EH (cell line): ENCODE data around the gene GPR87.

Experiments
- DNase-seq: peaks from one replicate; pipeline ENCODE4 v3.0.0-alpha.2; 2015; ENCODE audit warnings: low read depth

Gene GPR87

GRCh38 chr3:151315846-151316245 is 774 bp downstream of the GPR87 start:
- DNase-seq: no peak

- DNase-seq: peak; percentile 63
Observed at GRCh38 chr3:151315136-151315535, 1.5 kb downstream of the GPR87 start.

DNA sequence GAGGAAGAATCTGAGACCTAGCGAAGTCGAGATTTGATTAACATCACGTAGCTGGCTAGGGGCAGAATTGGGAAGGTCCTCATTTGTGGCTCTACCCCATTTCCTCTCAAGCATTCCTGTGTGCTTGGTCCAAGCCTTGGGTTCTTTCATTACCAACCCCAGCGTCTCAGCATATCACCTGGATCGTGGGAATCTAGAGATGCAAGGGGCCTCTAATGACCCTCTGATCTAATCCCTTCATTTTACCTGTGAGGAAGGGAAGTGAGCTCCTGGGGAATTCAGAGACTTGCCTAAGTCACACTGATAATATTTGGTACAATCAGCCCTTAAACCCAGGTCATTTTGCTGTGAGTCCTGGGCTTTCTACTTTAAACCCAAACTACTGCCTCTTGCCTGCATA is 2.0 kb downstream of the GPR87 start:
- no peak for DNase-seq

DNA sequence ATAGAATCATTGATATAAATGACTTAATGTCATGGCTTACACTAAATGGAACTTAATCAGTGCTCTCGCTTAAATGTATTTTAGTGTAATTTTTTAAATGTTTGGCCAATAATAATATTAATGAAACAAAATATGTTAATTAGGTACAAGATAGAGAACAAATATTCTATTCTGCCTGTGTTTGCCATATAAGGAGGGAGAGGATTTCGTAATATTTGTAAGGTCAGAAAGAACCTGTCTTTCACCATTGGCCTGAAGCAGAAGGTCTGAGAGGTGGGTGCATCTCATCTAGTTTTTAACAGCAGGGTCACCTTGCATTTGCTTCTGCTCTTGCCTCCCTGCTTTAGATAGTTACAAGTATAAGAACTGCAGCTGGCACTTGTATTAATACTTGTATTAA is 2.5 kb downstream of the GPR87 start:
- no peak for DNase-seq

DNA sequence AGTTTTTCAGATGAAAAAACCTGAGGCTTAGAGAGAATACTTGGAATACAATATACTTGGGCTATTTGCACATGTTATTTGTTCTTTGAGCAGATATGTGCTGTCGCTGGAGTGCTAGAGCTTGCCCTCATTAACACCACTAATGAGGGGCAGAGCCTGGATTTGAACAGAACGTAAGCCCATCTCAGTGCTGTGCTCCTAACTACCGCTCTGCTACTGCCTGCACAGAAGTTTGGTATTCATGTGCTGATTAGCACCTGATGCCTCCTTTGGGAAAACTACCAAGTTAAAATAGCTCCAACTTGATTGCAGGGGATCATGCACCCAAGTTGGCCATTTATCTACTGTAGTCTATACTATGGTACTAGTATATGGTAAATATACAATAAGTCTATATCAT is 3.6 kb downstream of the GPR87 start:
- no peak for DNase-seq

GRCh38 chr3:151309566-151309965 is 7.1 kb downstream of the GPR87 start:
- no peak for DNase-seq

GRCh38 chr3:151307583-151308488 is 8.8 kb downstream of the GPR87 start:
- peak; percentile 24 for DNase-seq

DNA sequence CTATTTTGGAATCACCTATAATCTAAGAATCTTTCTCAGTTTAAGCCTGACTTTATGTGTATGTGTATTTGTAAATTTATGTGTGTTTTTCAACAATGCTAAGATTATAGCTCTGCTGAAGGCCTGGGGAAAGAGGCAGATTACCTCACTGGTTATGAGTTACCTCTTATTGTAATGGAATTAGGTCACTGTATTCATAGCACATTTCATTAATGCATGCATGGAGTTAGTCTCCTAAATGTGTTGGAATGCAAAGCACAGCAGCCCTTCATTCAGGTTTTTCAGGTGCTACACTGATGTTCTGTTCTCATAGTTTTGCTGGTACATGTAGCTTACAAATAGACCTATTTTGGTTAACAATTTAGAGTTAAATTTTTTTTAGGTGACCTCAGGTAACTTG is 9.5 kb downstream of the GPR87 start:
- DNase-seq: no peak

- DNase-seq: no peak
Observed at GRCh38 chr3:151306168-151306810, 10.3 kb downstream of the GPR87 start.

GRCh38 chr3:151305775-151306151 is 10.9 kb downstream of the GPR87 start:
- peak; percentile 29 for DNase-seq

GRCh38 chr3:151305060-151305774 is 11.4 kb downstream of the GPR87 start:
- peak; percentile 97 for DNase-seq

DNA sequence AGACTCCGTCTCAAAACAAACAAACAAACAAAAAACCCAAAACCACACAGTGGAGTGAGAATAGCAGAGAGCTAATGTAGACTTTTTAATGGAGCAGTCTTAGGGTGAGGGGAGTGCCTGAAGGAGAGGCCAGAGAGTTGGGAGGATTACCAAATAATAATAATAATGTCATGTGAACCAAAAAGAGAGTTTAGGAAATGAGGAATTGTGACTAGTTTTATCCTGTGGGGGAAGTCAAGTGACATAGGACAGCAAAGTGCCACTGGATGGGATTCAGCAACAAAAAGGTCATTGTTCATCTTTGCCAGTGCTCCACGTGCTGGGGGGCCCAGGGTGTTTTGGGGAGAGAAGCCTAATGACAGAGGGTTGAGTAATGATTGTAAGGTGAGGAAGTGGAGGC is 12.9 kb downstream of the GPR87 start:
- DNase-seq: no peak

DNA sequence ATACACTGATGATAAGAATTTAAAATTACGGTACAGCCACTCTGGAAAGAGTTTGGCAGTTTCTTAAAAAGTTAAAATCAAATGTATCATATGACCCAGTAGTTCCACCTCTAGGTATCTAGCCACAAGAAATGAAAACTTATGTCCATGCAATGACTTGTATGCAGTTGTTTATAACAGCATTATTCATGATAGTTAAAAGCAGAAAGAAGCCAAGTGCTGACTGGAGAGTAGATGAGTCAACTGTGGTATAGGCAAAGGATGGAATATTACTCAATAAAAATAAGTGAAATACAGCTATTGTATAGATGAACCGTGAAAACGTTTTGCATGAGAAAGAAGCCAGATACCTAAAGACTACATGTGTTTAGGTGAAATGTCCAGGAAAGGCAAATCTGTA is 14.8 kb downstream of the GPR87 start:
- peak; percentile 48 for DNase-seq

GRCh38 chr3:151300539-151300938 is 16.1 kb downstream of the GPR87 start:
- DNase-seq: no peak

GRCh38 chr3:151299006-151299405 is 17.6 kb downstream of the GPR87 start:
- no peak for DNase-seq

DNA sequence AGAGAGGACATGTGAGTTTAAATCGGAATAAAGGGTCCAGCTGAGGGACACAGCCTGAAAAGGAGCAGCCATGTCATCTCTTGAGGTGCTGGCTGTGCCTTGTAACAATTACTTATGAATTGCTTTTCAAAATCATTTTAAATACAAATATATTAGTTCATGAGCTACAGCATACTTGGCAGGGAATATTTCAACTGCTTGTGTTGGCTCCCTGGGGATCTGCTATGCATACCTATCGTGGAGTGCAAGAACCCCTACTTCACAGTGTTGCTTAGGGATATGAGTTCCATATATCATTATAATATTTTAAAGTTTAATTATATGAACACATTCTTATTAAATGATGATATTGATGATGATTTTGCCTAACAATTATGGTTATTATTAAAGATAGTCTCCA is 19.2 kb downstream of the GPR87 start:
- DNase-seq: no peak

DNA sequence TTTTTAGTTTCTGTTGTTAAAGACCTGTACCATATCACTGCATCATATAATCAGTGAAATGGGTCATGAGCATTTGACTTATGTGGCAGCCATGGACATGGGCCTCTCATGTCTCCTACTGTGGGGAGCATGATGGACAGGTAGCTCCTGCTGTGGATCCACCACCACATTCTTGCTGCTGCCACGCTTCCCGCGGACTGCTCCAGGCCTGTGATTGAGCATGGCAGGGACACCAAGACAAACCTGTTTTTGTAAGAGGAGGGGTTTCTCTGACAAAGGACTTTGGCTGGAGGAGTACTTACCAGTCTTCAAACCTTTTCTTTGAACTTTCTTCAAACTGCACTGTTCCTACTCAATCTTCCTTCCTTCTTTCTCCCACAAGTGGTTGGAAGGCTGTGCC is 20.4 kb downstream of the GPR87 start:
- no peak for DNase-seq

GRCh38 chr3:151293127-151293526 is 23.5 kb downstream of the GPR87 start:
- no peak for DNase-seq

DNA sequence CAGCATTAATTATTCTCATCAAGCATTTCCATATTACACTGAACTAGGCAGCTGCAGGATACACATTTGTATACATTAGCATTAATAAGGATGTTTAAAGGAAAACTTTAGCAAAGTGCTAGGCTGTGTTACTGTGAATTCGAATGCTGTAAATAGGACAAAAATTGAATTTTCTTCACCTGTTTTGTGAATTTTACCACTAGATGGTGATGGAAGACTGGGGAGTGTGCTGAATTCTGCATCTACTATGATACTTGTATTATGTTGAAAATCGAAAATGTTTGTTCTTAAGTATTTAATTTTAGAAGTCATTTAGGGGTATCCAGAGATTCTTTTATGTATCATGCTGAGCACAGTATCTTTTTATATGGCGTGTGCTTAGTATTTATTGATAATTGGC is 25.9 kb downstream of the GPR87 start:
- DNase-seq: peak; percentile 42

- no peak for DNase-seq
Observed at GRCh38 chr3:151289445-151289844, 27.2 kb downstream of the GPR87 start.

- no peak for DNase-seq
Observed at GRCh38 chr3:151285940-151286339, 30.7 kb downstream of the GPR87 start.

DNA sequence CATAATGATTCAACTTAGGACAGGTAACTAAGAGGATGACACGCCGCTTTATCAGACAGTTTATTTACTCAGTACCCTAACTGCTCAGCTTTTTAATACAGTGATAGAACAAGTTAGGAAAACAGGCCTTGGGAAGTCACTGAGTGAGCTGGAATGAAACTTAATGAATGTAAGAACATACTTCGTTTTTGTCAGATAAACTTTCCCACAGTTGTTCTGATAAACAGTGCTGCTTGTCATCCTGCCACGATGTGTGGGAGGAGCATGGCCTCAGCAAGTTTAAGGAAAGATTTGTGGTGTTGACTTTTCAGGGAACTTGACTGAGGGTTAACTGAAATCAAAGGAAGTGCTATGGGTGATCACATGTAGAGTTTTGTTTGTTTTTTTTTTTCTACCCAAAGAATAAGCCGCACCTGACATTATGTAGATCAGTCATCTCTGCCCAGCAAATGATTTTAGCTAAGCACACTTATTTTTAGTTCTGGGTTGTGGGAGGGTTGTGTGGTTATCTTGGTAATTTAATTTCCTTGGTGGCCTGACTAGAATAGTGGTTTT is 32.6 kb downstream of the GPR87 start:
- DNase-seq: peak; percentile 43

GRCh38 chr3:151283387-151283786 is 33.2 kb downstream of the GPR87 start:
- DNase-seq: no peak
